Neural cell (in vitro differentiated cells): ENCODE measurements around the gene RAB42. TPM values are rescaled to one million over a fixed set of nuclear protein-coding genes. Genes with fewer than 3 reads are reported as not detected.

Experiments used
- H2AFZ ChIP-seq: fragments of 200-600, 300-800 bp; sonication (generic), shearing (Covaris generic); 2 replicates; pipeline ENCODE4 v1.6.0; 2014; ENCODE audit warnings: low read depth, mild to moderate bottlenecking, antibody characterized with exemption, low read length, moderate library complexity
- H3F3A ChIP-seq: fragments of 200-600 bp; shearing (Covaris generic); 2 replicates; pipeline ENCODE4 v1.6.1; 2016; ENCODE audit warnings: mild to moderate bottlenecking, moderate library complexity, mixed read lengths, antibody characterized with exemption, low read length; ENCODE audit not compliant: insufficient read depth, poor library complexity, severe bottlenecking
- H3K27ac ChIP-seq: fragments of 200-600, 300-800 bp; sonication (generic), shearing (Covaris generic); 2 replicates; pipeline ENCODE4 v1.5.1; 2014; ENCODE audit warnings: mild to moderate bottlenecking, low read length, moderate library complexity
- H3K27me3 ChIP-seq: fragments of 300-800, 200-600 bp; sonication (generic), shearing (Covaris generic); 2 replicates; pipeline ENCODE4 v1.6.0; 2014; ENCODE audit warnings: mild to moderate bottlenecking, low read depth, low read length, moderate library complexity; ENCODE audit not compliant: insufficient read depth
- H3K36me3 ChIP-seq: fragments of 300-800, 200-600 bp; sonication (generic), shearing (Covaris generic); 2 replicates; pipeline ENCODE4 v1.5.1; 2014; ENCODE audit warnings: mild to moderate bottlenecking, antibody characterized with exemption, low read length, moderate library complexity; ENCODE audit not compliant: insufficient read depth
- H3K4me2 ChIP-seq: fragments of 300-800, 200-600 bp; sonication (generic), shearing (Covaris generic); 2 replicates; pipeline ENCODE4 v1.6.0; 2014; ENCODE audit warnings: mild to moderate bottlenecking, low read length
- H3K4me3 ChIP-seq: fragments of 300-800, 200-600 bp; sonication (generic), shearing (Covaris generic); 2 replicates; pipeline ENCODE4 v1.5.1; 2014; ENCODE audit warnings: mild to moderate bottlenecking, low read length, moderate library complexity
- H3K79me2 ChIP-seq: fragments of 200-600 bp; shearing (Covaris generic); replicated peaks from 2 replicates; pipeline ENCODE4 v1.6.0; 2014; ENCODE audit warnings: mild to moderate bottlenecking, low read length, moderate library complexity; ENCODE audit not compliant: insufficient read depth
- H3K9ac ChIP-seq: fragments of 300-800, 200-600 bp; sonication (generic), shearing (Covaris generic); 2 replicates; pipeline ENCODE4 v1.6.1; 2016; ENCODE audit warnings: mild to moderate bottlenecking, low read length, mixed read lengths
- H3K9me2 ChIP-seq: fragments of 200-600 bp; shearing (Covaris generic); 2 replicates; pipeline ENCODE4 v1.6.1; 2016; ENCODE audit warnings: mild to moderate bottlenecking, low read length, mixed read lengths; ENCODE audit not compliant: insufficient read depth
- H3K9me3 ChIP-seq: fragments of 200-600, 300-800 bp; sonication (generic), shearing (Covaris generic); 2 replicates; pipeline ENCODE4 v1.6.1; 2016; ENCODE audit warnings: mild to moderate bottlenecking, mixed run types, low read length, moderate library complexity, mixed read lengths
- H4K20me1 ChIP-seq: fragments of 200-600 bp; shearing (Covaris generic); 2 replicates; pipeline ENCODE4 v1.6.1; 2016; ENCODE audit warnings: mild to moderate bottlenecking, mixed run types; ENCODE audit not compliant: insufficient read depth
- EP300 ChIP-seq: fragments of 450-650 bp; conservative IDR thresholded peaks from 2 replicates; pipeline ENCODE4 v1.6.1; 2014; ENCODE audit warnings: antibody characterized with exemption, mild to moderate bottlenecking, moderate library complexity; ENCODE audit not compliant: poor library complexity, severe bottlenecking
- EZH2 ChIP-seq: fragments of 200-600, 300-800 bp; shearing (Covaris generic), sonication (generic); IDR thresholded peaks from 2 replicates; pipeline ENCODE4 v1.6.1; 2014; ENCODE audit warnings: antibody characterized with exemption, low read length, borderline replicate concordance, mild to moderate bottlenecking; ENCODE audit not compliant: insufficient read depth, poor library complexity, severe bottlenecking
- MXI1 ChIP-seq: fragments of 450-650 bp; conservative IDR thresholded peaks from 2 replicates; pipeline ENCODE4 v1.6.1; 2014; ENCODE audit warnings: antibody characterized with exemption, mild to moderate bottlenecking; ENCODE audit not compliant: poor library complexity, severe bottlenecking
- POLR2AphosphoS5 ChIP-seq: IDR thresholded peaks from 2 replicates; pipeline ENCODE4 v1.6.1; 2012
- RAD21 ChIP-seq: fragments of 450-650 bp; conservative IDR thresholded peaks from 2 replicates; pipeline ENCODE4 v1.6.1; 2014; ENCODE audit warnings: antibody characterized with exemption, mild to moderate bottlenecking, moderate library complexity
- SMC3 ChIP-seq: fragments of 450-650 bp; conservative IDR thresholded peaks from 2 replicates; pipeline ENCODE4 v1.6.1; 2014; ENCODE audit warnings: antibody characterized with exemption, mild to moderate bottlenecking, moderate library complexity; ENCODE audit not compliant: poor library complexity
- TAF1 ChIP-seq: IDR thresholded peaks from 2 replicates; pipeline ENCODE4 v1.6.1; 2012; ENCODE audit warnings: low read depth
- polyA minus RNA-seq: library from RNA; depleted of rRNA, polyadenylated mRNA; stranded (reverse); fragments of >200 nt; gene quantifications from 2 replicates; pipeline ENCODE4 v1.2.3, GENCODE V29; 2014
- polyA plus RNA-seq: library from polyadenylated mRNA; depleted of rRNA; stranded (reverse); fragments of >200 nt; gene quantifications from 2 replicates; pipeline ENCODE4 v1.2.3, GENCODE V29; 2014
- TF ChIP-seq, protein P1 (sequence below): IDR thresholded peaks from 2 replicates; pipeline ENCODE4 v1.6.1; 2012; ENCODE audit warnings: borderline replicate concordance
- TF ChIP-seq, protein P2 (sequence below): fragments of 450-650 bp; IDR thresholded peaks from 2 replicates; pipeline ENCODE4 v1.5.1; 2014; ENCODE audit warnings: antibody characterized with exemption, mild to moderate bottlenecking, moderate library complexity; ENCODE audit not compliant: poor library complexity, severe bottlenecking

The RAB42 gene, protein sequence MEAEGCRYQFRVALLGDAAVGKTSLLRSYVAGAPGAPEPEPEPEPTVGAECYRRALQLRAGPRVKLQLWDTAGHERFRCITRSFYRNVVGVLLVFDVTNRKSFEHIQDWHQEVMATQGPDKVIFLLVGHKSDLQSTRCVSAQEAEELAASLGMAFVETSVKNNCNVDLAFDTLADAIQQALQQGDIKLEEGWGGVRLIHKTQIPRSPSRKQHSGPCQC
- polyA plus RNA-seq (not detected in 2 replicates), polyA minus RNA-seq (not detected in 2 replicates)

DNA sequence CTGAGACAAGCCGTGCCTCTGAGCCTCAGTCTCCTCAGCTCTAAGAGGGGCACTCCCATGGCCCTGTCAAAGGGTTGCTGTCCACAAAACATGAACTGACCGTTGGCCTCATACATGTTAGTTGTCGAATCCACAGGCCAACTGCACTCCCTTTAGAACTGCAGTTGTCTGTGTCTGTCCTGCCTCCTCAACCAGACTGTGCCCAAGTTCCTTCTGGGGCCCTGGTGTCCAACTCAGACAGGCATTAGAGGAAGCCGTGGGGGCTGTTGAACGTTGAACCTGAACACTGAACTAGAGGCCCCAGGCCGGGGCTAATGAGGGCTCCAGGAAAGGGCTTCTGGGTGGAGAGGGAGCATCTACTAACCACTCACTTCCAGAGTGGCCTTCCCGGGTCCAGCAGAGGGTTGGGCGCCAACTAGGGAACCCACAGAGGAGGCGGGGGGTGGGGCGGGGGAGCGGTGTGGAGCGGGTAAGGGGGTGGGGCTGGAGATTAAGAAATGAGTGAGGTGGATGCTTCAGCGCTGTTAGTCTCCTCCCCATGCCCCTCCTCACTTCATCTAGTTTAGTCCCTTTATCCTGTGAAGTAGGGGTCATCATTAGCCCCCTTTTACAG, at the start of gene RAB42:
RAB42 (plus strand) TSS at position 558 of the 613 bp plus-strand sequence. CDS start 247 bp downstream, outside the sequence.
- H3K9me3 ChIP-seq = no peaks in the 10 kb centered on the region

GRCh38 chr1:28545246-28545628, 46.8 kb upstream of the RAB42 start:
- H2AFZ ChIP-seq = no peak overlapping the region
- H3K79me2 ChIP-seq = no peaks in the 10 kb centered on the region
- H3K9ac ChIP-seq = no peak overlapping the region
- H3K9me3 ChIP-seq = no peaks in the 10 kb centered on the region
- no peaks in the 10 kb centered on the region for H3F3A ChIP-seq
- TF ChIP-seq TAF1 = no peak
- TF ChIP-seq SMC3 = no peak
- no peak for TF ChIP-seq POLR2AphosphoS5
- TF ChIP-seq, protein P1, sequence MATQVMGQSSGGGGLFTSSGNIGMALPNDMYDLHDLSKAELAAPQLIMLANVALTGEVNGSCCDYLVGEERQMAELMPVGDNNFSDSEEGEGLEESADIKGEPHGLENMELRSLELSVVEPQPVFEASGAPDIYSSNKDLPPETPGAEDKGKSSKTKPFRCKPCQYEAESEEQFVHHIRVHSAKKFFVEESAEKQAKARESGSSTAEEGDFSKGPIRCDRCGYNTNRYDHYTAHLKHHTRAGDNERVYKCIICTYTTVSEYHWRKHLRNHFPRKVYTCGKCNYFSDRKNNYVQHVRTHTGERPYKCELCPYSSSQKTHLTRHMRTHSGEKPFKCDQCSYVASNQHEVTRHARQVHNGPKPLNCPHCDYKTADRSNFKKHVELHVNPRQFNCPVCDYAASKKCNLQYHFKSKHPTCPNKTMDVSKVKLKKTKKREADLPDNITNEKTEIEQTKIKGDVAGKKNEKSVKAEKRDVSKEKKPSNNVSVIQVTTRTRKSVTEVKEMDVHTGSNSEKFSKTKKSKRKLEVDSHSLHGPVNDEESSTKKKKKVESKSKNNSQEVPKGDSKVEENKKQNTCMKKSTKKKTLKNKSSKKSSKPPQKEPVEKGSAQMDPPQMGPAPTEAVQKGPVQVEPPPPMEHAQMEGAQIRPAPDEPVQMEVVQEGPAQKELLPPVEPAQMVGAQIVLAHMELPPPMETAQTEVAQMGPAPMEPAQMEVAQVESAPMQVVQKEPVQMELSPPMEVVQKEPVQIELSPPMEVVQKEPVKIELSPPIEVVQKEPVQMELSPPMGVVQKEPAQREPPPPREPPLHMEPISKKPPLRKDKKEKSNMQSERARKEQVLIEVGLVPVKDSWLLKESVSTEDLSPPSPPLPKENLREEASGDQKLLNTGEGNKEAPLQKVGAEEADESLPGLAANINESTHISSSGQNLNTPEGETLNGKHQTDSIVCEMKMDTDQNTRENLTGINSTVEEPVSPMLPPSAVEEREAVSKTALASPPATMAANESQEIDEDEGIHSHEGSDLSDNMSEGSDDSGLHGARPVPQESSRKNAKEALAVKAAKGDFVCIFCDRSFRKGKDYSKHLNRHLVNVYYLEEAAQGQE = no peak
- no peak overlapping the region for H3K4me2 ChIP-seq
- no peak overlapping the region for H3K27ac ChIP-seq
- no peaks in the 10 kb centered on the region for H3K36me3 ChIP-seq
- H3K9me2 ChIP-seq = no peaks in the 10 kb centered on the region
- no peak overlapping the region for H3K4me3 ChIP-seq
- no peaks in the 10 kb centered on the region for H3K27me3 ChIP-seq
- H4K20me1 ChIP-seq = no peaks in the 10 kb centered on the region

More for the DNA sequence above, at the start of gene RAB42:
- no peaks in the 10 kb centered on the region for H4K20me1 ChIP-seq
- no peaks in the 10 kb centered on the region for H3F3A ChIP-seq
- no peaks in the 10 kb centered on the region for H3K9me2 ChIP-seq
- H3K27ac ChIP-seq = no peak within 1 kb of the TSS
- H3K27me3 ChIP-seq = peaks cover 5% of the 10 kb centered on the region
- H3K36me3 ChIP-seq = no peaks in the 10 kb centered on the region
- no peak for TF ChIP-seq EZH2
- no peak for TF ChIP-seq TAF1
- TF ChIP-seq, protein P1 = no peak
- no peak for TF ChIP-seq RAD21
- TF ChIP-seq, protein P2, sequence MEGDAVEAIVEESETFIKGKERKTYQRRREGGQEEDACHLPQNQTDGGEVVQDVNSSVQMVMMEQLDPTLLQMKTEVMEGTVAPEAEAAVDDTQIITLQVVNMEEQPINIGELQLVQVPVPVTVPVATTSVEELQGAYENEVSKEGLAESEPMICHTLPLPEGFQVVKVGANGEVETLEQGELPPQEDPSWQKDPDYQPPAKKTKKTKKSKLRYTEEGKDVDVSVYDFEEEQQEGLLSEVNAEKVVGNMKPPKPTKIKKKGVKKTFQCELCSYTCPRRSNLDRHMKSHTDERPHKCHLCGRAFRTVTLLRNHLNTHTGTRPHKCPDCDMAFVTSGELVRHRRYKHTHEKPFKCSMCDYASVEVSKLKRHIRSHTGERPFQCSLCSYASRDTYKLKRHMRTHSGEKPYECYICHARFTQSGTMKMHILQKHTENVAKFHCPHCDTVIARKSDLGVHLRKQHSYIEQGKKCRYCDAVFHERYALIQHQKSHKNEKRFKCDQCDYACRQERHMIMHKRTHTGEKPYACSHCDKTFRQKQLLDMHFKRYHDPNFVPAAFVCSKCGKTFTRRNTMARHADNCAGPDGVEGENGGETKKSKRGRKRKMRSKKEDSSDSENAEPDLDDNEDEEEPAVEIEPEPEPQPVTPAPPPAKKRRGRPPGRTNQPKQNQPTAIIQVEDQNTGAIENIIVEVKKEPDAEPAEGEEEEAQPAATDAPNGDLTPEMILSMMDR = no peak
- no peak for TF ChIP-seq MXI1
- TF ChIP-seq POLR2AphosphoS5 = no peak
- no peak for TF ChIP-seq EP300
- TF ChIP-seq SMC3 = no peak
- H3K4me2 ChIP-seq = no peak within 1 kb of the TSS
- no peak within 1 kb of the TSS for H2AFZ ChIP-seq
- H3K9ac ChIP-seq = no peak within 1 kb of the TSS
- H3K79me2 ChIP-seq = no peaks in the 10 kb centered on the region
- H3K4me3 ChIP-seq = peak within 1 kb of the TSS; percentile 52
